HepG2 (cell line): ENCODE results near the gene LYRM9. TPM values are rescaled to one million over a fixed set of nuclear protein-coding genes. Genes with fewer than 3 reads are reported as not detected.

ENCODE experiments used
- ATAC-seq: fragments of 200-7000 bp; cut with Tn5 transposase; 3 replicates; pipeline ENCODE4 v1.9.1; 2020; ENCODE audit warnings: mild to moderate bottlenecking, moderate library complexity
- BruUV-seq: library from RNA; stranded (reverse); fragments of 400-500 nt; replicated peaks from 2 replicates; lab custom pipeline; 2021; lab: Mats Ljungman, UMichigan
- CTCF ChIA-PET: fragments of 300-600 bp; formaldehyde crosslinking; extraction: SDS; loops from one replicate; lab custom pipeline; 2021; ENCODE audit warnings: low total read pairs, inconsistent platforms, low intra/inter-chr PET ratio; lab: Yijun Ruan, JAX
- POLR2A ChIA-PET: fragments of 350-600 bp; sonication (Branson Sonifier 250); formaldehyde crosslinking; loops from one replicate; lab custom pipeline; 2020; ENCODE audit warnings: antibody characterized with exemption, inconsistent platforms; lab: Yijun Ruan, JAX
- DNase-seq: peaks from one replicate; pipeline ENCODE4 v3.0.0-alpha.2; 2015; ENCODE audit warnings: low spot score
- FAIRE-seq: peaks from 3 replicates; lab custom pipeline; 2011; peaks lifted over from hg19 to GRCh38; lab: Jason Lieb, UNC
- H2AFZ ChIP-seq: one replicate; pipeline ENCODE4 v1.6.1; 2011; ENCODE audit warnings: low read length, inconsistent platforms
- H3K27ac ChIP-seq: fragments of 300-600 bp; 3 replicates; pipeline ENCODE4 v1.8.0; 2011; ENCODE audit warnings: mixed run types, mild to moderate bottlenecking, mixed read lengths, low read length, inconsistent platforms; ENCODE audit not compliant: insufficient read depth; ENCODE audit errors: extremely low read length
- H3K27me3 ChIP-seq, 2 experiments: fragments of 200-600 bp in 1 of 2; 2 replicates in 1 of 2; 3 replicates in 1 of 2; pipeline versions ENCODE4 v1.6.0 to v1.8.0; 2011; ENCODE audit warnings: low read length in 2 of 2, mild to moderate bottlenecking in 2 of 2, moderate library complexity in 2 of 2, inconsistent platforms in 1 of 2; ENCODE audit not compliant: insufficient read depth in 2 of 2, control insufficient read depth in 1 of 2
- H3K36me3 ChIP-seq, 2 experiments: fragments of 200-600 bp in 1 of 2; replicated peaks in 1 of 2; 2 replicates in 1 of 2; 3 replicates in 1 of 2; pipeline versions ENCODE4 v1.5.1 to v1.8.0; 2011; ENCODE audit warnings: low read length in 2 of 2, inconsistent platforms in 1 of 2; ENCODE audit not compliant: insufficient read depth in 2 of 2, control insufficient read depth in 1 of 2
- H3K4me1 ChIP-seq: 2 replicates; pipeline ENCODE4 v1.5.1; 2012; ENCODE audit warnings: low read length, inconsistent platforms; ENCODE audit not compliant: insufficient read depth
- H3K4me2 ChIP-seq: 2 replicates; pipeline ENCODE4 v1.6.0; 2011; ENCODE audit warnings: low read depth, low read length, inconsistent platforms
- H3K4me3 ChIP-seq, 3 experiments: fragments of 200-600 bp in 1 of 3; sonication (generic), shearing (Covaris generic) in 1 of 3; replicated peaks in 1 of 3; 2 replicates each; pipeline ENCODE4 v1.5.1; 2011 to 2016; ENCODE audit warnings: low read length in 3 of 3, inconsistent platforms in 2 of 3, low read depth in 2 of 3, mild to moderate bottlenecking in 2 of 3, control low read depth in 1 of 3, mixed read lengths in 1 of 3; ENCODE audit not compliant: insufficient read depth in 1 of 3
- H3K79me2 ChIP-seq: one replicate; pipeline ENCODE4 v1.6.1; 2011; ENCODE audit warnings: low read length, inconsistent platforms; ENCODE audit not compliant: insufficient read depth
- H3K9ac ChIP-seq: 2 replicates; pipeline ENCODE4 v1.6.0; 2011; ENCODE audit warnings: mild to moderate bottlenecking, low read depth, low read length, inconsistent platforms; ENCODE audit not compliant: insufficient read depth
- H3K9me3 ChIP-seq: 2 replicates; pipeline ENCODE4 v1.5.1; 2012; ENCODE audit warnings: mild to moderate bottlenecking, low read length
- H4K20me1 ChIP-seq: 2 replicates; pipeline ENCODE4 v1.6.0; 2011; ENCODE audit warnings: inconsistent platforms, mild to moderate bottlenecking, low read length, moderate library complexity; ENCODE audit not compliant: insufficient read depth
- AKAP8 ChIP-seq: sonication (generic); formaldehyde crosslinking; IDR thresholded peaks from 2 replicates; pipeline ENCODE4 v1.5.1; 2020; ENCODE audit warnings: mild to moderate bottlenecking, missing genetic modification reagents
- ATF7 ChIP-seq, 2 experiments: fragments of 450-650 bp in 1 of 2; sonication (generic) in 1 of 2; formaldehyde crosslinking in 1 of 2; IDR thresholded peaks; 2 replicates each; pipeline versions ENCODE4 v1.4.0 to v1.6.1; 2016 to 2020; ENCODE audit warnings: antibody characterized with exemption in 1 of 2, mild to moderate bottlenecking in 1 of 2, missing genetic modification reagents in 1 of 2
- CCDC6 ChIP-seq: sonication (generic); formaldehyde crosslinking; IDR thresholded peaks from 2 replicates; pipeline ENCODE4 v1.8.1; 2022; ENCODE audit warnings: mild to moderate bottlenecking, missing genetic modification reagents, moderate library complexity
- CEBPB ChIP-seq: IDR thresholded peaks from 2 replicates; pipeline ENCODE4 v1.6.1; 2011; ENCODE audit warnings: low read depth, low read length, improper control_type of control experiment, borderline replicate concordance
- FOSL2 ChIP-seq: sonication (generic); formaldehyde crosslinking; IDR thresholded peaks from 2 replicates; pipeline ENCODE4 v1.4.0; 2020; ENCODE audit warnings: missing genetic modification reagents
- FOXA1 ChIP-seq, 2 experiments: fragments of 450-650 bp in 1 of 2; sonication (generic) in 1 of 2; formaldehyde crosslinking in 1 of 2; IDR thresholded peaks; 2 replicates each; pipeline versions ENCODE4 v1.4.0 to v1.6.1; 2016 to 2020; ENCODE audit warnings: missing genetic modification reagents in 1 of 2
- FOXA3 ChIP-seq: IDR thresholded peaks from 2 replicates; pipeline ENCODE4 v1.6.1; 2016; ENCODE audit warnings: missing genetic modification reagents, missing compliant biosample characterization
- HNF4A ChIP-seq: sonication (generic); formaldehyde crosslinking; IDR thresholded peaks from 2 replicates; pipeline ENCODE4 v1.4.0; 2020; ENCODE audit warnings: missing genetic modification reagents
- HNF4G ChIP-seq, 2 experiments: sonication (generic) in 1 of 2; formaldehyde crosslinking in 1 of 2; IDR thresholded peaks; 2 replicates each; pipeline versions ENCODE4 v1.4.0 to v1.6.1; 2011 to 2020; ENCODE audit warnings: borderline replicate concordance in 2 of 2, low read depth in 2 of 2, mild to moderate bottlenecking in 2 of 2, low read length in 1 of 2, missing genetic modification reagents in 1 of 2, moderate library complexity in 1 of 2
- HOXD1 ChIP-seq: sonication (generic); formaldehyde crosslinking; IDR thresholded peaks from 2 replicates; pipeline ENCODE4 v1.5.0; 2020; ENCODE audit warnings: missing genetic modification reagents
- NFKBIZ ChIP-seq: IDR thresholded peaks from 2 replicates; pipeline ENCODE4 v1.6.1; 2018; ENCODE audit warnings: missing genetic modification reagents, missing compliant biosample characterization
- NFYC ChIP-seq: IDR thresholded peaks from 2 replicates; pipeline ENCODE4 v1.6.1; 2016; ENCODE audit warnings: missing genetic modification reagents, missing compliant biosample characterization
- REXO4 ChIP-seq: sonication (generic); formaldehyde crosslinking; IDR thresholded peaks from 2 replicates; pipeline ENCODE4 v1.8.0; 2022; ENCODE audit warnings: missing genetic modification reagents, mild to moderate bottlenecking, borderline replicate concordance
- SIX4 ChIP-seq: sonication (generic); formaldehyde crosslinking; IDR thresholded peaks from 2 replicates; pipeline ENCODE4 v1.4.0; 2020; ENCODE audit warnings: missing genetic modification reagents
- SOX13 ChIP-seq, 3 experiments: fragments of 450-650 bp in 1 of 3; sonication (generic) in 1 of 3; formaldehyde crosslinking in 1 of 3; IDR thresholded peaks in 2 of 3; conservative IDR thresholded peaks in 1 of 3; 2 replicates each; pipeline versions ENCODE4 v1.5.0 to v1.6.1; 2016 to 2020; ENCODE audit warnings: antibody characterized with exemption in 1 of 3, mild to moderate bottlenecking in 1 of 3, missing compliant biosample characterization in 1 of 3, missing genetic modification reagents in 1 of 3, moderate library complexity in 1 of 3
- SUZ12 ChIP-seq: fragments of 150-350 bp; IDR thresholded peaks from 2 replicates; pipeline ENCODE4 v1.6.1; 2014; ENCODE audit warnings: low read depth, low read length
- ZBTB21 ChIP-seq: sonication (generic); formaldehyde crosslinking; IDR thresholded peaks from 2 replicates; pipeline ENCODE4 v1.4.0; 2020; ENCODE audit warnings: missing genetic modification reagents
- ZNF234 ChIP-seq: sonication (generic); formaldehyde crosslinking; conservative IDR thresholded peaks from 2 replicates; pipeline ENCODE4 v1.5.1; 2020; ENCODE audit warnings: mild to moderate bottlenecking, missing genetic modification reagents
- ZNF317 ChIP-seq: sonication (generic); formaldehyde crosslinking; IDR thresholded peaks from 2 replicates; pipeline ENCODE4 v1.5.0; 2020; ENCODE audit warnings: mild to moderate bottlenecking, missing genetic modification reagents
- ZNF644 ChIP-seq: IDR thresholded peaks from 2 replicates; pipeline ENCODE4 v1.6.1; 2016; ENCODE audit warnings: low read depth
- WGBS: methylation state at CpG from one replicate; pipeline ENCODE4 v1.1.6; 2017; ENCODE audit warnings: low lambda C conversion rate; 5-methylcytosine and 5-hydroxymethylcytosine counted together
- in situ Hi-C: cut with HindIII; loops from 2 replicates; pipeline ENCODE4 v1.10.0; 2017; ENCODE audit warnings: low pct_unique_long_range_greater_than_20kb; ENCODE audit not compliant: extremely low pct_ligation_motif_present
- intact Hi-C: fragments of 100-400 bp; cut with micrococcal nuclease; formaldehyde crosslinking; loops from one replicate; pipeline ENCODE4 v1.10.0; 2022; ENCODE audit not compliant: unreplicated experiment
- polyA plus RNA-seq, 8 experiments: library from polyadenylated mRNA; depleted of rRNA in 3 of 8; stranded (reverse) in 7 of 8; unstranded in 1 of 8; fragments of >200 nt; fragmentation: Illumina TruSeq in 4 of 8; extraction: Trizol in 4 of 8; gene quantifications; 2 replicates each; pipeline versions ENCODE4 v1.2.1 to v1.2.3, GENCODE V29; 2011 to 2016; ENCODE audit warnings: low read depth in 4 of 8, missing spikeins in 1 of 8, mixed read lengths in 1 of 8; ENCODE audit not compliant: insufficient read depth in 1 of 8
- total RNA-seq, 5 experiments: library from RNA; depleted of rRNA; stranded (reverse); fragments of >200 nt; fragmentation: Illumina TruSeq; extraction: Trizol; gene quantifications; 2 replicates each; pipeline ENCODE4 v1.2.3, GENCODE V29; 2016; ENCODE audit warnings: low read depth in 1 of 5

LYRM9 gene
- total and polyA plus RNA-seq, 2 of the 13 experiments (the other 11 are each of a cell fraction or from before 2014, with no cell fraction given), result 0.24 to 0.66 TPM

DNA sequence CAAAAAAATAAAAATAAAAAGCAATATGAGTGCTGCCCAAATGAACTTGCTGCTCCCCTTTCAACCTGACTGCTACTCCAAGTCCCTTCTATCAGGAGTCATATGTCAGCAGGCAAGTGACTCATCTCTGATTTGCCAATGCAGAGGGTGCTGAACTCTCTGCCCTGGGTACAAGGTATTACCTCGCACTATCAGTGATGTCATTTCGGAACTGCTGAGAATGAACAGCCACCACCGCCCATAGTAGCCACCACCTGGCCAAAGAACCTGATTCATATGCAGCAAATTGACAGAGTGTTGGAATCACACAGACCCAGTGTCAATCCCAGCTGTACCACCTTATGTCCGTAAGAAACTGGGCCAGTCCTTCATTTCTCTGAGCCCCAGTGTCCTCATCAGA lies 31.2 kb downstream of the LYRM9 start:
- ChIA-PET POLR2A (no interaction called here), CTCF (no interaction called here)
- H3K9ac ChIP-seq, result no peak overlapping the region
- no peaks in the 10 kb centered on the region for H3K79me2 ChIP-seq
- peaks cover 23% of the 10 kb centered on the region for H3K4me1 ChIP-seq
- WGBS, result 48% methylated on average over 3 of the region's 4 CpGs
- no peaks in the 10 kb centered on the region for H4K20me1 ChIP-seq
- no peak overlapping the region for H3K4me2 ChIP-seq
- in situ Hi-C loops, result no loop called here
- no peaks in the 10 kb centered on the region for H3K36me3 ChIP-seq
- no peaks in the 10 kb centered on the region for H3K27me3 ChIP-seq
- no TSS peak for BruUV-seq
- no peak overlapping the region for H2AFZ ChIP-seq
- no peak for FAIRE-seq
- H3K27ac ChIP-seq, result no peak overlapping the region
- DNase-seq, result peak; percentile 43
- TF ChIP-seq NFKBIZ (CRISPR knock-in tag), result no peak
- TF ChIP-seq FOSL2, result peak; percentile 87
- TF ChIP-seq CEBPB, result 0 out of 2 replicates have a peak, but pooled peaks have one; percentile 5
- no peak for TF ChIP-seq REXO4 (CRISPR knock-in tag)
- TF ChIP-seq ZNF317 (CRISPR knock-in tag), result peak; percentile 55; the same call in 1 of the 2 replicates
- peak; percentile 70 for TF ChIP-seq ZBTB21 (CRISPR knock-in tag)
- TF ChIP-seq ATF7 (IDR thresholded peaks at IDR 0.05), result 0 out of 2 replicates have a peak, but pooled peaks have one; percentile 2
- TF ChIP-seq ATF7 (CRISPR knock-in tag; IDR thresholded peaks at IDR 0.05), result no peak
- H3K9me3 ChIP-seq, result no peaks in the 10 kb centered on the region
- intact Hi-C loops, result no loop called here
- no peak overlapping the region for H3K4me3 ChIP-seq
- ATAC-seq, result peak; percentile 59; the same call in 2 of the 3 replicates

DNA sequence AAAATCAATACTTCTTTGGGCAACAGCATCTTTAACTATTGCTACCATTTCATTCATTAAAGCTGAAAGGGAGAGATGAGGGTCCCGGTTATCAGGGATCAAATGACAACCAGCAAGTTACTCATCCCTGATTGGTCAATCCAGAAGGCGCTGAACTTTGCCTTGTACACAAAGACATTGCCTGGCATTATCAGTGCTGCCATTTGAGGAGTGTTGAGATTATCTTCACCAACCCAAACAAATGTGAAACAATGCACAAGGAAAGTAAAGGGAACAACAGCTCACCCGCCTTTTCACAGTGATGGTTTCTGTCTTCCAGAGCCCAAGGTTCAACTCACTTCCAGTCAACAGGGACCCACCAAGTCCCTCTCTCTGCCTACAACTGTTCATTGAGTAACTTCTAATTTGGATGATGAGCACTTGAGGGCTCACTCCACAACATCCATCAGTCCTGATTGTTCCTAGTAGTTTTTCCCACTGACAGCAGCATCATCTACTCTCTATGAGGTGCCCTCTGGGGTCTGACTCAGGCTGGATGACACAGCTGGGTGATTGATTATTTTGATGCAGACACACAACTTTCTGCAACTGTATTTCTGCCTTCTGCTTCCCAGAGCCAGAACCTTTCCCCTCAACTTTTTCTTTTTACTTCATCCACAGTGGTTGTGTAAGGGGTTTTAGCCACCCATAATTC lies 32.0 kb downstream of the LYRM9 start:
- no peaks in the 10 kb centered on the region for H3K79me2 ChIP-seq
- CTCF ChIA-PET, result no interaction called here
- H3K4me1 ChIP-seq, result peaks cover 23% of the 10 kb centered on the region
- no peak overlapping the region for H2AFZ ChIP-seq
- in situ Hi-C loops (no loop called here), intact Hi-C loops (no loop called here)
- no peak overlapping the region for H3K4me3 ChIP-seq
- H3K27me3 ChIP-seq, result no peaks in the 10 kb centered on the region
- FAIRE-seq (peak; percentile 23), DNase-seq (peak; percentile 72), ATAC-seq (no peak; the same call in 2 of the 3 replicates)
- POLR2A ChIA-PET, result no interaction called here
- 3% methylated on average over 3 of the region's 3 CpGs for WGBS
- BruUV-seq, result no TSS peak
- H3K9ac ChIP-seq, result no peak overlapping the region
- H3K36me3 ChIP-seq, result no peaks in the 10 kb centered on the region
- peak overlapping the region; percentile 5; the same call in 1 of the 2 replicates for H3K4me2 ChIP-seq
- H3K9me3 ChIP-seq, result no peaks in the 10 kb centered on the region
- H3K27ac ChIP-seq, result no peak overlapping the region
- no peaks in the 10 kb centered on the region for H4K20me1 ChIP-seq
- TF ChIP-seq HNF4A (CRISPR knock-in tag) (peak; percentile 64), FOXA1 (IDR thresholded peaks at IDR 0.05) (no peak), FOXA1 (CRISPR knock-in tag; IDR thresholded peaks at IDR 0.05) (peak; percentile 63), HNF4G (IDR thresholded peaks at IDR 0.05; ENCODE audit: borderline replicate concordance, low read depth, low read length) (0 out of 2 replicates have a peak, but pooled peaks have one; percentile 10), HNF4G (CRISPR knock-in tag; IDR thresholded peaks at IDR 0.05; ENCODE audit: borderline replicate concordance, low read depth) (no peak), SIX4 (CRISPR knock-in tag) (peak; percentile 45; the same call in 1 of the 2 replicates), SOX13 (IDR thresholded peaks at IDR 0.05) (no peak), SOX13 (CRISPR knock-in tag; conservative IDR thresholded peaks at IDR 0.05 in 1 of 2, IDR thresholded peaks at IDR 0.05 in 1 of 2) (peak in 1 of 2 experiments; percentile 88; a peak in 2 of 4 replicates), AKAP8 (CRISPR knock-in tag) (no peak), FOXA3 (CRISPR knock-in tag) (peak; percentile 32; the same call in 1 of the 2 replicates), NFYC (CRISPR knock-in tag) (peak; percentile 43; the same call in 1 of the 2 replicates), SUZ12 (no peak), ZNF644 (CRISPR knock-in tag) (peak; percentile 82), ZNF234 (no peak), CCDC6 (CRISPR knock-in tag) (no peak), HOXD1 (CRISPR knock-in tag) (no peak)
